Measurements from ENCODE around the gene DUSP10.

GRCh38 chr1:221727146-221728036 is 14.5 kb downstream of the DUSP10 start:
- no peak for TF ChIP-seq CTCF (IDR thresholded peaks at IDR 0.05; ENCODE audit: low read length)
- TF ChIP-seq EZH2 (IDR thresholded peaks at IDR 0.05; ENCODE audit: borderline replicate concordance, low read length), result no peak

Data from OCI-LY1 (cell line).